CD4-positive, alpha-beta T cell treated with Interleukin-10 for 1 hour (primary cell): Measurements from ENCODE around the gene KCNK10.

Source experiments
- DNase-seq: peaks from one replicate; pipeline ENCODE4 v3.0.0-alpha.2; 2020

Gene KCNK10

GRCh38 chr14:88168025-88168424 lies 155.0 kb downstream of the KCNK10 start:
- no peak for DNase-seq

- no peak for DNase-seq
Measured at GRCh38 chr14:88166616-88167015, 156.5 kb downstream of the KCNK10 start.

- no peak for DNase-seq
Measured at GRCh38 chr14:88164906-88165534, 158.0 kb downstream of the KCNK10 start.

DNA sequence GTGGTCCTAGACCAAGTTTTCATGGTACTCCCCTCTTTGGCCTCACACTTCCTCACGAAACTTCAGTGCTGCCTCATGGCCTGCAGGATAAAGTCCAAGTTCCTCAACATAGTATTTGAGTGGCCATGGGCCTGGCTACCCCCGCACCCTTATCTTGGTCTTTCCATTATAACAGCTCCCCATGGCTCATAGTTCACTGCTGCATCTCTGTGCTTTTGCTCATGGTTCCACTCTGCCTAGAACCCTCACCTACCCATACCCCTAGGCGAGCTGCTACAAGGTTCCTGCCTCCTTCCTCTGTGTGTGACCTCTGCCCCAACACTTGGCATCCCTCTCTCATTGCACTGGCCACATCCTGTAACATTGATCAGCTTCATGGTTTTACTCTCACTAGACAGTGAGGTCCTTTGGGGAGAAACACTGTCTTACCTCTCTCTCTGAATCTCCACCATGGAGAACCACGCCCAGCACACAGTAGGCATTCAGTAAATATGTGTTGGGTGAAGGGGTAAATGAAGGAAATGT lies 159.3 kb downstream of the KCNK10 start:
- DNase-seq, result no peak

DNA sequence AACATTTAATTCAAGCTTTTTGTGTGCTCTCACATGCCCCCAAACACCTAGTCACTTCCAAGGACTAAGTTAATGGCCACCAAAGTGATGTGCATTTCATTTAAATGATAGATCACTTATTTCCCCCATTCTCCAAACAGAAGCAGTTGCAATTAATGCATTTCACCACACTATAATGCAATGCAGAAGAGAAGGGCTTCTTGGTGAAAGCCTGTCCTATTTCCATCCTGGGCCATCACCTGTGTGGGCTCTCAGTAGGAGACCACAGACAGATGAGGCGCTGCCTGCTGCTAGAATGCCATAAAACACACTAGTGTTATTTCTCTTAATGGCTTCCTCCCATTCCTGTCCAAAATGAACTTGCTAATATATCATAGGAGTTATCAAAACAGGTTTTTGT lies 166.9 kb downstream of the KCNK10 start:
- DNase-seq, result no peak

DNA sequence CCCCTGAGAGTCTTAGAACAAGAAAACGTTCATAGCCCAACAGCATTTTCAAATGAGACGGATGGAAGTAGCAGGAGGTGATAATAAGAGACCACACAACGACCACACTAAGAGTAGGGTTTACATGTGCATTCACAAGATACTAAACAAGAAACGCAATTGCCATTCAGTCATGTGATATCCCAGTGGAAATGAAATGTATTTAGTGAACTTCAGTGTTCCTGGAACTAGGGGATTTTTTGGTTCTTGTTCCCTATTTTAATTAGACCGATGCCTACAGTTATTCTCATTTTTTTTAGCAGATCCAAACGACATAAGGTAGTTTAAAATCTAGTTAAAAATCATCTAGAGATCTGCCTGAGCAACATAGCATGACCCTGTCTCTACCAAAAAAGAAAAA lies 168.1 kb downstream of the KCNK10 start:
- no peak for DNase-seq

DNA sequence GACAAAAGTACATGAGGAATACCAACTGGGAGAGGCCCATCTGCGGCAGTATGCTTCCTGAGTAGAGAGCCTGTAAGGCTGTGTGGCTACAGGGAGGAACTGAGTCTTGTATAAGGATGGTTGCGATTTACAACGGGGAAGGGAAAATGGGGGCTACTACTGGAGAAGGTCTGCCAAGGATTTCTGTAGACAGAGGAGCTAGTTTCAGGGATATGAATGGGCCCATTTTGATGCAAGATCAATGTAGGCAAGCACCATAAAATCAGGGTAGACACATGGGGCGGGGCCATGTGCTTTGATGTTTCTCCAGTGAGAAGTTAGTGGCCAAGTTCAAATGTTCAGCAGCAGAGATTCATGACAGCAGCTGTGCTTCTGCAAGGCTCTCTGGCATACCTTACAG lies 168.7 kb downstream of the KCNK10 start:
- DNase-seq, result no peak

GRCh38 chr14:88146881-88147649 lies 176.0 kb downstream of the KCNK10 start:
- no peak for DNase-seq

DNA sequence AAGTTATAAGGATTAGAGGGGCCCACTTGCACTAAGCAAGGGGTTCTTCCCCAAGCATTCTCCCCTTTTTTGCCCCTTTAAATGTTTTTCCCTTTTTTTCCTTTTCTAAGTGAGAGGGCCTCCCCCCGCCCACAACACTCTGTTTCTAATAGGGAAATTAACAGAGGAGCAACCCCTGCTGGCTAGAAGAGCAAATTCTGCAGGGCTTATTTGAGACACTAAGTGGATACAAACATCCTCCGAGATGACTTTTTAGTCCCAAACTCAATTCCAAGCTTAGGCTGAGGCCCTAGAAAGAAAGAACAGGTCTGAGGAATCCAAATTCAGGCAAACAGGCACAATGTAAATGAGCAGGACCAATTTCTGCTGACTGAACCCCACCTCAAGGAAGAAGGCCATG lies 179.3 kb downstream of the KCNK10 start:
- no peak for DNase-seq

- no peak for DNase-seq
Measured at GRCh38 chr14:88142997-88143396, 180.1 kb downstream of the KCNK10 start.

DNA sequence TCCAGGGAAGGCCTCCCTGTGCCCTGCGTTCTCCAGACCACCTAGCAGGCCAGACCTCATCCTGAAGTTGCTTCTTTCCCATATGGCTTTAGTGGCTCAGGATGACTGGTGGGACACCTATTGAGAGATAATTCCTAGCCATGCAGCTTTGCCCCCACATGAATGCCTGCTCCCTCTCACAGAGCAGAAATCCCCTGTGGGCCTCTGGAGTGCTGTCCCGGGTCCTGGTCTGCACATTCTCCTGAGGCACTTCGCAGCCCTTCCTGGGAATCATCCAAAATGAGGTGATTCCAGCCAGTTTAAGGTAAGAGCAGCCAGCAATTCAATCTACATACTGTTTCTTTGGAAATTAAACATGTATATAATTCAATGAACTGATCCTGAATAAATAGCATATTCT lies 182.2 kb downstream of the KCNK10 start:
- DNase-seq, result no peak

DNA sequence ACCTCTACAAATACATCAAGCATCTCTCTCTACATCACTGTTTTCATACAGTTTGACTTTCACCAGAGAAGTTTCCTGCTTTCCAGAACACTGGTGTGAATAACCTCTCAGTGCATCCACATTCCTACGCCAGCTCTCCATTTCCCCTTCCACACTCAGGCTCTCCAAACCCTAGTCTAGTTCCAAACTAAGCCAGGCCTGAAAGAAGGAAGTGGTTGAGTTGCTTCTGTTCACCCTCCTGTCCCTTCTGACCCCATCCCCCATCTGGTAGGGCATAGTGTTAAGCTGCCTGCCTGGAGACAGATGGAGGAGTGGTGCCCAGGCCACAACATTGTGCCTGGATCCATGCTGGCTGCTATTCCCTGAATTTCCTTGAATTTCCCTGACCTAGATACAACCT lies 185.7 kb downstream of the KCNK10 start:
- DNase-seq, result no peak
